ENCODE data around the gene PCK1. TPM values are rescaled to one million over a fixed set of nuclear protein-coding genes. Genes with fewer than 3 reads are reported as not detected.
A peak's percentile ranks its signal among the peaks of the same experiment; 100 is the strongest.

Gene PCK1
- total RNA-seq, 4 donors from 2014 or later = 395 to 794 (median 739) TPM

DNA sequence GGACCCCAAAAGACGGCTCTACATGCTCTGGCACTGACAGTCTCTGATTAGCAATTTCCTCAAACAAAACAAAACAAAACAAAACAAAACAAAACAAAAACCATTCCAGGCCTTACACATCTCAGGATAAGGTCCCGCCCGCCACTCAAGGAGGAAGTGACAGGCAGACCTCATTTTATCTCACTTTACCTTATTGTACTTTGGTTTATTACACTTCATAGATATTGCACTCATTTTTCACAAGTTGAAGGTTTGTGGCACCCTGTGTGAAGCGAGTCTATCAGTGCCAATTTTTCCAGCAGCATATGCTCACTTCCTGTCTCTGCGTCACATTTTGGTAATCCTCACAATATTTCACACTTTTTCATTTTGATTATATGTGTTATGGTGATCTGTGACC, 44.1 kb downstream of the PCK1 start:
- WGBS, 2 donors (ENCODE audit: low coverage in 1 of 2) = 20 to 49% methylated on average over 5 of the region's 5 CpGs
- intact Hi-C loops (cut with DNase I; ENCODE audit: low total_unique reads) = no loop called here

DNA sequence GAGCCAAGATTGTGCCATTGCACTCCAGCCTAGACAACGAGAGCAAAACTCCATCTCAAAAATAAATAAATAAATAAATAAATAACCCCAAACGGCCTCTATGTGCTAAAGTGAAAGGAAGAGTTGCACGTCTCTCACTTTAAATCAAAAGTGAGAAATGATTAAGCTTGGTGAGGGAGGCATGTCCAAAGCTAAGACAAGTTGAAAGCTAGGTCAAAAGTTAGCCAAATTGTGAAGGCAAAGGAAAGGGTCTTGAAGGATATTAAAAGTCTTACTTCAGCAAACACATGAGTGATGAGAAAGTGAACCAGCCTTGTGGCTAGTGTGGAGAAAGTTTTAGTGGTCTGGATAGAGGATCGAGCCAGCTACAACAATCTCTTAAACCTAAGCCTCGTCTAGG, 45.0 kb downstream of the PCK1 start:
- in situ Hi-C loops (cut with MboI; ENCODE audit: low pct_ligation_motif_present in 1 of 4, low pct_unique_long_range_greater_than_20kb in 1 of 4, low sequenced_read_pairs in 3 of 4) = loop anchor here in 2 of 4 donors (10.0 to 25.0 kb wide), 2 partner anchors 219 to 599 kb away; partner anchors contain the start of gene RBM38 (in 1 of the 2)

More for the DNA sequence above, 44.1 kb downstream of the PCK1 start:
- H3K27ac ChIP-seq = peak overlapping the region; percentile 53 to 62 (median 58)
- peak; percentile 52 for DNase-seq
- H3K27me3 ChIP-seq = no peaks in the 10 kb centered on the region
- H3K9me3 ChIP-seq = no peaks in the 10 kb centered on the region
- TF ChIP-seq EP300 (IDR thresholded peaks at IDR 0.05; ENCODE audit: low read depth) (no peak), POLR2AphosphoS5 (IDR thresholded peaks at IDR 0.05) (peak in 2 of 3 donors; percentile 7 to 39)
- H3K36me3 ChIP-seq = no peaks in the 10 kb centered on the region
- in situ Hi-C loops (cut with MboI; ENCODE audit: low pct_ligation_motif_present in 1 of 4, low pct_unique_long_range_greater_than_20kb in 1 of 4, low sequenced_read_pairs in 3 of 4) = loop anchor here in 2 of 4 donors (10.0 to 25.0 kb wide), 2 partner anchors 218 to 600 kb away; partner anchors contain the start of gene RBM38 (in 1 of the 2)
- H3K4me3 ChIP-seq = no peak overlapping the region
- peaks cover 0 to 14% (median 5%) of the 10 kb centered on the region in 4 donors for H3K4me1 ChIP-seq

DNA sequence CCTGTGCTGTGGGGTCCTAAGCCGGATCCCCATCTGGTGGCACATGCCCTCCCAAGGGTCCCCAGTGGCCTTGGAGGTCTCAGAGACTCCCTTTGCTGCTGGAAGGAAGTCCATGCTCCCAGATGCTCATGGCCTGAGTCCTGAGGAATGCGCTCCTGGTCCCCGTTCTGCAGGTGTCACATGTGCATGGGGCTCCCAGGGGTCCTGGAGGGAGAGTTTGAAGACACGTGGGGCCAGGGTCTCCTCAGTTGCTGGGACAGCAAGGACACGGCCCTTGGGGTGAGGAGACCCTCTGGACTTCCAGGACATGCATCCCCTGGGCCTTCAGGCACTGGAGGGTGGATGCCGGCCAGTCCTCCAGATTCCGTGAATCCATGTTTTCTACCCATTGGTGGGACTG, 47.6 kb downstream of the PCK1 start:
- Histone ChIP-seq H3K36me3 (no peaks in the 10 kb centered on the region), H3K27me3 (no peaks in the 10 kb centered on the region), H3K27ac (no peak overlapping the region), H3K9me3 (no peaks in the 10 kb centered on the region), H3K4me3 (no peak overlapping the region), H3K4me1 (peaks cover 0 to 14% (median 5%) of the 10 kb centered on the region in 4 donors)
- intact Hi-C loops (cut with DNase I; ENCODE audit: low total_unique reads) (no loop called here), in situ Hi-C loops (cut with MboI; ENCODE audit: low pct_ligation_motif_present in 1 of 4, low pct_unique_long_range_greater_than_20kb in 1 of 4, low sequenced_read_pairs in 3 of 4) (loop anchor here in 2 of 4 donors (10.0 to 25.0 kb wide), 2 partner anchors 221 to 596 kb away; partner anchors contain the start of gene RBM38 (in 1 of the 2))
- no peak for DNase-seq
- TF ChIP-seq, protein P1, sequence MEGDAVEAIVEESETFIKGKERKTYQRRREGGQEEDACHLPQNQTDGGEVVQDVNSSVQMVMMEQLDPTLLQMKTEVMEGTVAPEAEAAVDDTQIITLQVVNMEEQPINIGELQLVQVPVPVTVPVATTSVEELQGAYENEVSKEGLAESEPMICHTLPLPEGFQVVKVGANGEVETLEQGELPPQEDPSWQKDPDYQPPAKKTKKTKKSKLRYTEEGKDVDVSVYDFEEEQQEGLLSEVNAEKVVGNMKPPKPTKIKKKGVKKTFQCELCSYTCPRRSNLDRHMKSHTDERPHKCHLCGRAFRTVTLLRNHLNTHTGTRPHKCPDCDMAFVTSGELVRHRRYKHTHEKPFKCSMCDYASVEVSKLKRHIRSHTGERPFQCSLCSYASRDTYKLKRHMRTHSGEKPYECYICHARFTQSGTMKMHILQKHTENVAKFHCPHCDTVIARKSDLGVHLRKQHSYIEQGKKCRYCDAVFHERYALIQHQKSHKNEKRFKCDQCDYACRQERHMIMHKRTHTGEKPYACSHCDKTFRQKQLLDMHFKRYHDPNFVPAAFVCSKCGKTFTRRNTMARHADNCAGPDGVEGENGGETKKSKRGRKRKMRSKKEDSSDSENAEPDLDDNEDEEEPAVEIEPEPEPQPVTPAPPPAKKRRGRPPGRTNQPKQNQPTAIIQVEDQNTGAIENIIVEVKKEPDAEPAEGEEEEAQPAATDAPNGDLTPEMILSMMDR (IDR thresholded peaks at IDR 0.05) = no peak
- TF ChIP-seq POLR2AphosphoS5 (IDR thresholded peaks at IDR 0.05) (no peak), EP300 (IDR thresholded peaks at IDR 0.05; ENCODE audit: low read depth) (no peak), POLR2A (IDR thresholded peaks at IDR 0.05) (no peak)
- WGBS, 2 donors (ENCODE audit: low coverage in 1 of 2) = 83% methylated on average over 7 of the region's 7 CpGs; no CpG with 5 or more reads in 1 of the 2 donors

More for the DNA sequence above, 45.0 kb downstream of the PCK1 start:
- no peak overlapping the region for H3K27ac ChIP-seq
- no peaks in the 10 kb centered on the region for H3K9me3 ChIP-seq
- no peaks in the 10 kb centered on the region for H3K36me3 ChIP-seq
- no peak overlapping the region for H3K4me3 ChIP-seq
- WGBS, 2 donors (ENCODE audit: low coverage in 1 of 2) = 24 to 64% methylated on average over 3 to 5 of the region's 5 CpGs
- no peak for DNase-seq
- TF ChIP-seq EP300 (IDR thresholded peaks at IDR 0.05; ENCODE audit: low read depth) = no peak
- no peak for TF ChIP-seq POLR2A (IDR thresholded peaks at IDR 0.05)
- TF ChIP-seq POLR2AphosphoS5 (IDR thresholded peaks at IDR 0.05) = no peak
- TF ChIP-seq, protein P1 (IDR thresholded peaks at IDR 0.05) = no peak
- H3K27me3 ChIP-seq = no peaks in the 10 kb centered on the region
- intact Hi-C loops (cut with DNase I; ENCODE audit: low total_unique reads) = no loop called here
- H3K4me1 ChIP-seq = peaks cover 0 to 14% (median 5%) of the 10 kb centered on the region in 4 donors

DNA sequence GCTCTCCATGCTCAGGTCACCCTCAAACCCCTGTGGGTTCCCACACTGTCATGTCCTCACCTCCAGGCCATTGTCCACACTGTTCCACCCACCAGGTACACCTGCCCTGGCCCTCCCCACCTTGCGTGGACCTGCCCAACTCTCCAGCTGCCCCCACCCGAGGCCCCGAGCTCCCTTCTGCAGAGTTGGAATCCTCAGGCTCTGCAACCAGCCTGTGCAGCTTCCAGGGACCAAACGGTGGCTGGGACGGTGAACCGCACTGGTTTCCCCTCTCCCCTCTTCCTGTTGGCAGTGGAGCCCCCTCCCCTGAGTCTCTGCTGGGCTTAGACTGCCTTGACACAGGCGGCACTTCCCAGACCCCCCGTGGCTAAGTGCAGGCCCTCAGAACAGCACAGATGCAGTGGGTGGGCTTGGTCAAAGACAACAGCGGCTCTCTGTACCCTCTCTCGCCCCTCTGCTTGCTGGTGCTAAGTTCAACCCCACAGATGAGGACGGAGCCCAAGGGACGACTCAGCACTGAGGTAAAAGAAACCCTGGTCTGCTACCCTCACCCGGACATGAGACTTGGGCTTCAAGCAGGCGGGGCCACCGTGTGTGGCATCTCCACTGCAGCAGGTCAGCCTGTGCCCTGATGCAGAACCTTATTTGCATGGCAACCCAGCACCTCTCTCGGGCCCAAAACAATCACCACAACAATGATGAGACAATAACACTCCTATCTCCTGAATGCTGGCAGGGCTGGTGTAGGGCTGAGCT, 48.4 kb downstream of the PCK1 start:
- Histone ChIP-seq H3K4me1 (peaks cover 0 to 14% (median 5%) of the 10 kb centered on the region in 4 donors), H3K27ac (no peak overlapping the region), H3K27me3 (no peaks in the 10 kb centered on the region), H3K4me3 (no peak overlapping the region), H3K9me3 (no peaks in the 10 kb centered on the region), H3K36me3 (no peaks in the 10 kb centered on the region)
- intact Hi-C loops (cut with DNase I; ENCODE audit: low total_unique reads) = no loop called here
- 80 to 87% methylated on average over 1 to 16 of the region's 16 CpGs for WGBS, 2 donors (ENCODE audit: low coverage in 1 of 2)
- TF ChIP-seq, protein P1 (IDR thresholded peaks at IDR 0.05) = no peak
- TF ChIP-seq POLR2A (IDR thresholded peaks at IDR 0.05) = no peak
- no peak for TF ChIP-seq POLR2AphosphoS5 (IDR thresholded peaks at IDR 0.05)
- no peak for TF ChIP-seq EP300 (IDR thresholded peaks at IDR 0.05; ENCODE audit: low read depth)
- in situ Hi-C loops (cut with MboI; ENCODE audit: low pct_ligation_motif_present in 1 of 4, low pct_unique_long_range_greater_than_20kb in 1 of 4, low sequenced_read_pairs in 3 of 4) = loop anchor here in 2 of 4 donors (10.0 to 25.0 kb wide), 2 partner anchors 222 to 596 kb away; partner anchors contain the start of gene RBM38 (in 1 of the 2)
- DNase-seq = peak; percentile 4
